Measurements from ENCODE around the gene CACNA1A.

GRCh38 chr19:13530720-13531119 lies 24.4 kb upstream of the CACNA1A start:
- TF ChIP-seq, protein P1, sequence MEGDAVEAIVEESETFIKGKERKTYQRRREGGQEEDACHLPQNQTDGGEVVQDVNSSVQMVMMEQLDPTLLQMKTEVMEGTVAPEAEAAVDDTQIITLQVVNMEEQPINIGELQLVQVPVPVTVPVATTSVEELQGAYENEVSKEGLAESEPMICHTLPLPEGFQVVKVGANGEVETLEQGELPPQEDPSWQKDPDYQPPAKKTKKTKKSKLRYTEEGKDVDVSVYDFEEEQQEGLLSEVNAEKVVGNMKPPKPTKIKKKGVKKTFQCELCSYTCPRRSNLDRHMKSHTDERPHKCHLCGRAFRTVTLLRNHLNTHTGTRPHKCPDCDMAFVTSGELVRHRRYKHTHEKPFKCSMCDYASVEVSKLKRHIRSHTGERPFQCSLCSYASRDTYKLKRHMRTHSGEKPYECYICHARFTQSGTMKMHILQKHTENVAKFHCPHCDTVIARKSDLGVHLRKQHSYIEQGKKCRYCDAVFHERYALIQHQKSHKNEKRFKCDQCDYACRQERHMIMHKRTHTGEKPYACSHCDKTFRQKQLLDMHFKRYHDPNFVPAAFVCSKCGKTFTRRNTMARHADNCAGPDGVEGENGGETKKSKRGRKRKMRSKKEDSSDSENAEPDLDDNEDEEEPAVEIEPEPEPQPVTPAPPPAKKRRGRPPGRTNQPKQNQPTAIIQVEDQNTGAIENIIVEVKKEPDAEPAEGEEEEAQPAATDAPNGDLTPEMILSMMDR (conservative IDR thresholded peaks at IDR 0.05) = no peak
- TF ChIP-seq ZFX (IDR thresholded peaks at IDR 0.05) = no peak

All from C4-2B (cell line).